ENCODE results near the gene PLXNA4.

PLXNA4 gene

GRCh38 chr7:132511921-132512320 is 64.3 kb downstream of the PLXNA4 start:
- TF ChIP-seq REST (IDR thresholded peaks at IDR 0.05; ENCODE audit: insufficient read depth in 1 of 2, low read depth in 2 of 2, low read length in 2 of 2) (no peak), TAF1 (IDR thresholded peaks at IDR 0.05; ENCODE audit: borderline replicate concordance, insufficient read depth, low read length) (no peak), FOXP2 (optimal IDR thresholded peaks at IDR 0.05; ENCODE audit: borderline replicate concordance, extremely low read depth, extremely low read length, insufficient read depth) (no peak), SIN3A (IDR thresholded peaks at IDR 0.05; ENCODE audit: borderline replicate concordance, insufficient read depth, low read length) (no peak), POLR2AphosphoS5 (IDR thresholded peaks at IDR 0.05; ENCODE audit: low read depth, low read length) (no peak)

DNA sequence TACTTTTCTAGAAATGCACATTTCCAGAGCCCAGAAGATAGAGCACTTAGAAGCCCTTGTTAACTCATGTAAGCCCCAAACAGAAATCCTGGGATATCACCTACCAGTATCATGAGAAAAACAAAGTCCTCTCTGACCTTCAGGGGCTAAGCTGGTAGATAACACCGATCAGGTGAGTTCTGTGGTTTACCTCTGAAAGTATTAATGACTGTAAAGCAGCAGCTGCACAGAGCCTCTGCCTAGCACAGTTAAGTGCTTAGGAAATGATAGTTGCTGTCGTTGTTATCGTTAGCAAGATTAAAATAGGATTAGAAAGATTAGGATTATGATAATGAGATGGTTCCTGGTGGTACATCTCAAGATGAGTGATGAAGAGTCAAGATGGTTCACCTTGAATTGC is 64.9 kb downstream of the PLXNA4 start:
- TF ChIP-seq POLR2AphosphoS5 (IDR thresholded peaks at IDR 0.05; ENCODE audit: low read depth, low read length) (no peak), SIN3A (IDR thresholded peaks at IDR 0.05; ENCODE audit: borderline replicate concordance, insufficient read depth, low read length) (no peak), TAF1 (IDR thresholded peaks at IDR 0.05; ENCODE audit: borderline replicate concordance, insufficient read depth, low read length) (no peak), REST (IDR thresholded peaks at IDR 0.05; ENCODE audit: insufficient read depth in 1 of 2, low read depth in 2 of 2, low read length in 2 of 2) (no peak), FOXP2 (optimal IDR thresholded peaks at IDR 0.05; ENCODE audit: borderline replicate concordance, extremely low read depth, extremely low read length, insufficient read depth) (no peak)

DNA sequence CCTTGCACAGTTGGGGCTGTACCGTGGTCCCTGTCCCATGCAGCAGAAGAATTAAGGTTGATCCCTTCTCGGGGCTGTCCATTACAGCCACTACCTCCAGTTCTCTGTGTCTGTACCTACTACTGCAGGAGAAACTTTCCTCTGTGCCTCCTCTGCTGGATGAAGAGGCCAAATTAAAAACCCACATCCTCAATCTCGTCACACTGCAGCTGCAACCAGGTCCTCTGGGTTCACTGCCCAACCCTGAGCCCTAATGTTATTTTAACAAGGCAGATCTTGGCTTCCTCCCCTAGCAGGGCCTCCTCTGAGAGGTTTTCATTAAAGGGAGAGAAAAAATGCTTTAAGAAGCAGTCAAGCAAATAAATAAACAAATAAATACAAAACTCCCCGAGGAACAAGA is 66.6 kb downstream of the PLXNA4 start:
- TF ChIP-seq REST (IDR thresholded peaks at IDR 0.05; ENCODE audit: insufficient read depth in 1 of 2, low read depth in 2 of 2, low read length in 2 of 2) (no peak), POLR2AphosphoS5 (IDR thresholded peaks at IDR 0.05; ENCODE audit: low read depth, low read length) (no peak), TAF1 (IDR thresholded peaks at IDR 0.05; ENCODE audit: borderline replicate concordance, insufficient read depth, low read length) (no peak), FOXP2 (optimal IDR thresholded peaks at IDR 0.05; ENCODE audit: borderline replicate concordance, extremely low read depth, extremely low read length, insufficient read depth) (no peak), SIN3A (IDR thresholded peaks at IDR 0.05; ENCODE audit: borderline replicate concordance, insufficient read depth, low read length) (no peak)

DNA sequence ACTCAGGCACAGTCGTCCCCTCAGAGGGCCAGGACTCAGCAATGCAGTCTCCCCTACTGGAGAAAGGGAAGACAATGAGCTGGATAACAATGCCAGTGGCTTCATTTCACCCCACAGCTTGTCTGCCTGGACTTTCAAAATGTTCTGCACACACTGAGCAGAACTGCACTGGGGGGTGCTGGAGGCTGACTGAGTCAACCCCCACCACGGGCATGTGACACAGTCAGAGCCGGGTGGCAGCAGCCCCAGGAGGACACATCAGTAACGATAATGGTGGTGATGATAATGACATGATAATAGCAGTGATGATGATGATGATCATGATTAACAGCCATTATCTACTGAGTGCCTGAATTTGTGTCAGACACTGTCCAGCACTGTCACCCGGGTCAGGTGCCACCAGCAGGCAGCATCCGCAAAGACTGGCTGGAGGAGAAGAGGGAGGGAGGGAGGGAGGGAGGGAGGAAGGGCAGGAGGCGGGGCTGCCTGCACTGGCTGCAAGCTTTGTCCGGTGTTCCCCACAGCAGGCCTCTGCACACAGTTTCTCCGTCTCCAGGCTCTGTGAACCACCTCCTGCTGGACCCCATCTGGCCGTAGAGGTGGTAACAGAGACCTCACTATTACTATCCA is 67.4 kb downstream of the PLXNA4 start:
- TF ChIP-seq REST (IDR thresholded peaks at IDR 0.05; ENCODE audit: insufficient read depth in 1 of 2, low read depth in 2 of 2, low read length in 2 of 2): peak in 1 of 2 experiments; percentile 58; a peak in 1 of 4 replicates
- no peak for TF ChIP-seq TAF1 (IDR thresholded peaks at IDR 0.05; ENCODE audit: borderline replicate concordance, insufficient read depth, low read length)

- TF ChIP-seq FOXP2 (optimal IDR thresholded peaks at IDR 0.05; ENCODE audit: borderline replicate concordance, extremely low read depth, extremely low read length, insufficient read depth) (no peak), TAF1 (IDR thresholded peaks at IDR 0.05; ENCODE audit: borderline replicate concordance, insufficient read depth, low read length) (no peak), SIN3A (IDR thresholded peaks at IDR 0.05; ENCODE audit: borderline replicate concordance, insufficient read depth, low read length) (no peak), REST (IDR thresholded peaks at IDR 0.05; ENCODE audit: insufficient read depth in 1 of 2, low read depth in 2 of 2, low read length in 2 of 2) (no peak), POLR2AphosphoS5 (IDR thresholded peaks at IDR 0.05; ENCODE audit: low read depth, low read length) (no peak)
These were observed 71.4 kb downstream of the PLXNA4 start for GRCh38 chr7:132504852-132505251.
